Stimulated activated CD8-positive, alpha-beta memory T cell treated with anti-CD3 and anti-CD28 coated beads, Interleukin-12 subunit alpha, Interleukin-12 subunit beta, amount 100 ng/mL, for 24 hours (primary cell): ENCODE measurements around the gene SEMG2.

Experiments used
- DNase-seq: peaks from one replicate; pipeline ENCODE4 v3.0.0-alpha.2; 2020; ENCODE audit errors: extremely low read depth

Gene SEMG2

GRCh38 chr20:45221076-45221475 lies at the start of gene SEMG2:
Gene SEMG2, plus strand, starts transcription at chr20:45221373. Its CDS starts 17 bp downstream, at chr20:45221390.
- DNase-seq: no peak

GRCh38 chr20:45173522-45173921 lies 47.7 kb upstream of the SEMG2 start:
- DNase-seq: no peak

GRCh38 chr20:45174434-45175364 lies 46.5 kb upstream of the SEMG2 start, which contains the start of gene PI3:
Gene PI3, plus strand, starts transcription at chr20:45174902. Its CDS starts 21 bp downstream, at chr20:45174923.
- no peak for DNase-seq

DNA sequence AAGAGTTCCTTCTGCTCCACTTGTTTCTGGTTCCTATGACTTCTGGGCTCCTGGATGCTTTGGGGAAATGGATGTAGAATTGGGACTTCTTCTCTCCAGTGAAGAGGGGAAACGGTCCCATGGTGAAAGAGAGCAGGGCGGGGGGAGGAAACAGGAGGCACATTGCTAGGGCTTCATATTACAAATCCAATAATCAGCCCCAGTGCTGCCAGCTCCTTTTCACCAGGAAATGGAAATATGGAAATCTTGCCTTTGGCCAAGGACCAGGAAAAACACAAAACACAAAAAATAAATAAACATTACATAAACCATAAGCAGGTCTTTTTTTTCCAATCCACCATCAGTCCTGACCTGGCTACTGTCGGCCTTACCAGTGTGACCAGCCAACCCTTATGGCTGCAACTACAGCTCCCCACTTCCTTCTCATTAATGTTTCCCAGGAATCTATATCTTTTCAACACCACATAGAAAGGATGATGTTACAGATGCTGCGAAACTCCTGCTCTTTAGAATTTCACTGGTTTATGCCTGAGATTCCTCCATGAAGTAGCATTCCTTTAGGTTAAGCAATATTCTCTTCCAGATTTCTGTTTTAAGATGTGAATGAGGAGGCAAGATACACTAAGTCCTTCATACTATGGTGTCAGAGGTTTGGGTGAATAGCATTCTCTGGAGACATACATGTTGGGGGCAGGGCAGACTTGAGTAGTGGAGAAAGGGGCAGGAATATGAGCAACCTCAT lies 44.5 kb upstream of the SEMG2 start:
- DNase-seq: no peak

DNA sequence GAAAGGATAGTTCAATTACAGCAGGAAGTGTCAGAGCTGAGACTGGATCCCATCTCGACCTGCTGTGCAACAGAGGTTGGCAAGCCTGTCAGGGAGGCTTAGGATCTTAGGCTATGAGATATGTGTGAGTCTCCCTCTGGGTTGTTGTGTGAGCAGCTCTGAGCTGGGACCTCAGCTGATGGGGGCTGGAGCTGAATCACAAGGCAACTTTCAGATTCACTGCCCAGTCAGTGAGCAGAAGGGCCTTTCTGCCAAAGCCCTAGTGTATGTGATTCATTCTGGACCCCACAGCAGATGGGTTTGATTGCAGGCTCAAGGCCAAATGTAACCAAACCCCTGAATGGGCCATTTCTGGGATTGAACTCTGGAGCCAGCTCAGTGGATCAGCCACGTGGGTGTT lies 42.0 kb upstream of the SEMG2 start:
- DNase-seq: no peak

DNA sequence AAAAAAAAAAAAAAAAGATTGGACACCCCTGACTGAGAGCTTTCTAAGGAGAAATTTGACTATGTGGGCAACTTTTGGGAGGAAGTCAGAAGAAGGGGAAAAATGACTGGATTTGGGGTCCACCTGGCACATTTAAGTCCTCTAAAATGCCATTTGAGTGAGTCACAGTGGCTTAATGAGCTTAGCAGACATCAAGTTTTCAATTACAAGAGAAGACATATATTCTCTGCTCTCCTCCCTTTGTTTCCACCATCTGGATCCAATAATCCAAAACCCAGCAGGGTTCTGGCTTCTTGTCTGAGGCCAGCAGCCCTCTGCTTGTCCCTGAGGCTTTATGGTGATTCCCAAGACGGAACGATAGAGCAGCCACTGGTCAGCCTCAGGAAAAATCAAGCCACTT lies 39.5 kb upstream of the SEMG2 start:
- no peak for DNase-seq

- no peak for DNase-seq
Observed at GRCh38 chr20:45183084-45183483, 38.1 kb upstream of the SEMG2 start.

DNA sequence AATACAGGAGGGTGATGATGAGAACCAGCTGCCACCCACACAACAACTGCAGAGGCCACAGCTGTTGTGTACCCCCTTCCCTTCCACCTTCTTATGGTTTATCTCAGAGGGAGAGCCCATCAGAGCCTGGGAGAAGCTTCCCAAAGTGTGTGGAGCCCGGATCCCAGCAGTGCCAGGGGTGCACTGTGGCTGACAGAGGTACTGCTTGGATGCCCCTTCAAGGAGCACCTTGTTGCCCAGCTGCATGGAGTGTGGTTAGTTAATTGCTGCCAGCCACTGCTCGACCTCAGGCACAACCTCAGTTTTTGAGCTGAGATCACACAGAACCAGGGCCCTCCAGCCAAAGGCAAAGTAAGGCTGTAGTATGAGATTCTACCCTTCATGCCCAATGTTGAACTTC lies 33.5 kb upstream of the SEMG2 start:
- no peak for DNase-seq

DNA sequence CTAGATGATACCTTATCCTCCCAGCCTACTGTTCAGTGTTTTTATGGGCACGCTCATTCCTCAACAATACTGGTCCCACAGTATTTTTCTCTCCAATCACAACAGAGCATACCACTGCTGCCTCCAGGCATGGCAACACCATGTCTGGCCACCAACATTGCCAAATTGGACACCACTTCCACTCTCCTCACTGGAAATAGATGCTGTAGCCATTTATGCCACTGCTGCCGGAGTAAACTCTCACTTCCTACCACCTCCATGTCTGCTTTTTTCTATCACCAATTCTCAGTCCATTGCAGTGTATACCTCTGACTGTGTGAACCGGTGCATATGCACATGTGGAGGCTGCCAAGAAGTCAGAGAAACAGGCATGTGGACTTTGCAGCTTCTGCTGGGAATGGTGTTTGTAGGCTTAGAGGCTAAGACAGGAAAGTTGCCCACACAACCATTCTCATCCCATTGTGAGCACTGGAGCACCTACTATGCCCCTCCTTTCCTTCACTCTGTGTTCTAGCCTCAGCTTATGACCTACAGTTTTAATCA lies 32.0 kb upstream of the SEMG2 start:
- DNase-seq: no peak

DNA sequence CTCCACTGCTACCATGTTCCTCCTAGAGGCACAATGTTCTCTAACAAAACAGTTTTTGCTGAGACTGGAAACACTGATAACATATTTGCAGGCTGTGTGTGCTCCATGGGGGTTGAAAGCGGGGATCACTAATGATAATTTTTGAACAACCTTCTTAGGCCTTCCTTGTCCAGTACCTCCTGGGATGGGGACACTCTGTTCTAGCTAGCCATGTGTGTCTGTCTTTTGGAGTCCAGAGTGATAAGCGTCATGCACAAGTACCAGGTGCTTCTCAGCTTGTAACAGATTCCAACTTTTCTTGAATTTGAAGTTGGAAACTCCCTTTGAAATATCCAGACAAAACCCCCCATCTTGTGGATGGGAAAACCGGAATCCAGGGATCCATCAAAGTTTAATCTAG lies 31.3 kb upstream of the SEMG2 start:
- no peak for DNase-seq

DNA sequence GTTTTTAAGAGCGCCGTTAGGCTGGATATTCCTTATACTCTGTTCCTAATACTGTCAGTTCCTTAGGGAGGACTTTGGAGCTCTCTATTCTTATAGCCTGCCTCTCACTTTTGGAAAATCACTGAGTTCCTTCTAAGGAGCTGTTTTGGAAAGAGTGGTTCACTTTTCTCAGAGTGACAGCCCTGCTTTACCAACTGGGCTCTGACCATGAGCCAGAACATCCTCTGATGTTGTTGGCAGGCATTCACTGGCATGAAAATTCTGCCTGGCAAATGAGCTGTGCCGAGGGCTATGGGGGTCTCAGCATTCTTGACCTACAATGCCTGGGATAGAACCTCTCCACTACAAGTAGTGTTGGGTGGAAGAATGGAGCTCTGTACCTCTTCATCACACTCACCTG lies 29.2 kb upstream of the SEMG2 start:
- no peak for DNase-seq

DNA sequence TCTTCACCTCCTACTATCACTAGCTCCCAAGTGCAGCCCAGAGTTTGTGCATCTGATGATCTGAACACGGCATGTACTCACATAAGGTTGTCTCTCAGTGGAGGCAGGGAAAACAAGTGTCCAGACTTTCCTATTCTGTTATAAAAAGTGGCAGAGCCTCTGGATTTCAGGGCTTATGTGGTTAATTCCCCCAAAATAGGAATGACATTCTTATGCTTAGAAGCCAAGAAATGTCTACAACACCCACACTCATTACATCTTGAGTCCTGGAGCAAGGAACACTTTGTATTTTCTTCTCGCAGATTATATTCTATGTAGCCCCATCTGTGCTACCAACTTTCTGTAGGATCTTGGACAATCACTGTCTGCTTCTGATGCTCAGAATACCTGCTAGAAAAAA lies 27.8 kb upstream of the SEMG2 start:
- no peak for DNase-seq

GRCh38 chr20:45206725-45207124 lies 14.4 kb upstream of the SEMG2 start, which contains the start of gene SEMG1:
Gene SEMG1, plus strand, starts transcription at chr20:45207033. Its CDS starts 21 bp downstream, at chr20:45207054.
- DNase-seq: no peak

DNA sequence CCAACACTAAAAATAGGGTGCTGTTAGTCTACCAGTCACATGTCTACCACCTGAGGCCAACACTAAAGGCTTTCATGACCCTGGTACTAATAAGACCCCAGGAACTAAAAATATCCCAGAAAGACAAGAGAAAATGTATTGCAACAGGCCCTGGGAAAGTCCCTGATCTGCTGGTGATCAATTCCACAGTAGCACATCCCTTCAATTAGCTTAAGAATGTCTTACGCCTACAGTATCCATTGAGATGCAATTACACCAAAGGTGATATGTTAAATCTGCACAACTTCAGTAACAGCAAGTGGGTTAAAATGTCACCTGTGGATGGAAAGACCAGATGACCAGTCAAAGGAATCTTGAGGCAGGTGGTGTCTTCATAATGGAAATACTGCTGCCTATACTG lies 11.2 kb upstream of the SEMG2 start:
- no peak for DNase-seq

- no peak for DNase-seq
Observed at GRCh38 chr20:45211569-45212474, 9.4 kb upstream of the SEMG2 start.

GRCh38 chr20:45212836-45213235 lies 8.3 kb upstream of the SEMG2 start:
- no peak for DNase-seq

GRCh38 chr20:45218124-45218523 lies 3.0 kb upstream of the SEMG2 start:
- no peak for DNase-seq

GRCh38 chr20:45218636-45219035 lies 2.5 kb upstream of the SEMG2 start:
- no peak for DNase-seq

- no peak for DNase-seq
Observed at GRCh38 chr20:45223136-45223535, 2.0 kb downstream of the SEMG2 start.

DNA sequence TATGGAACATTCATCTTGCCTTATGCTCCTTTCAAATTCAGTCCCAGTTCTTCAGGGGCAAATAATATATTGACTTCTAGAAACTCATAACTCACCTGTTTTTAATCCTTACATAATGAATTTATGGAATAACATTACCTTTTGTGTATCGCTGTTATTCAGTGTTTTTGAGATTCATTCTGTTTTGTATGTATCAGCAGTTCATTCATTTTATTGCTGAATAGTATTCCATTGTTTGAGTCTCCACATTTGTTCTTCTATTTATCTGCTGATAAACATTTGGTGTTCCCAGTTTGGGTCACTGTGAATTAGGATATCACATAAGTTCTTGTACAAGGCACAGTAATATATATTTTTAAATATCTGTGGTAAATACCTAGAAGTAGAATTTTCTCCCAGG lies 5.1 kb downstream of the SEMG2 start:
- no peak for DNase-seq

DNA sequence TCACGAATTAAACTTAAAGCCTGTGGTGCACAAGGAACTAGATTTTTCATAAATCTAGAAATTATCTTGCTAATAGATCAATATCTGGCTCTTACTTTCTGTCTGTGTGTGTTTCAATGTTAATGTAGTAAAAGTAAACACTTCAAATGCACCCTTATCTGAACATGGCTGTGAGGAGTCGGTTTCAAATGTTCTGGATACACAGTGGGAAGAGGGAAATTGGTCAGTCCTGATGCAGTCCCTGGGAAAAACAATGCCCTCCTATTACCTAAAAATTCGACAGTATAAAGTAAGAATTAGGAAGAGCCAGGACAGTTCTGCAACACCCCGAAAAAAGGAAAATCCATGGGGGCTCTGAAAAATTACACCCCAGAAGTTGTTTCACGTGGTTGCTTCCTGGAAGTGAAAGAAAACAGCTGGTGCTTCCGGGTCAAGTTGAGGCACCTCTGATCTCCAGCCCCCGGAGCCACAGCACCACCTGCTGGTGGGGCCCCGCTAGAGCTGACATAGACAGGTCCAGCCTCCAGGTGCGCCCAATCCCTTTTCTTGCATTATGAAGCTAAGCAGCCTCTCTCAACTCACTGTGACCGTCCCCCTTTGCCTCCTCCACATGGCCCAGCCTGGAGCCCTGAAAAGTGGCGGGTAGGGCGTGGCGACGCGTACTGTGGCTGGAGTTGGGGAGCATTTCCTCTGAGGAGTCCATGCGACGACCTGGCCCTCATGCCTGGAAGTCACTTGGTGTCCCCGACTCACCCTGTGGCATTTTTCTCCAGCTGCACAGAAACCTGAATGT lies 8.3 kb downstream of the SEMG2 start:
- peak; percentile 3 for DNase-seq
